A549 (cell line): Measurements from ENCODE around the gene GRIK1.

ENCODE experiments used
- EP300 ChIP-seq, 2 experiments: fragments of >200 bp; sonication (Bioruptor Twin); formaldehyde crosslinking; IDR thresholded peaks; 2 replicates in 1 of 2; 3 replicates in 1 of 2; pipeline ENCODE4 v1.6.1; 2016 to 2017
- JUN ChIP-seq, 2 experiments: fragments of >200 bp; sonication (Bioruptor Twin); formaldehyde crosslinking; IDR thresholded peaks; 2 replicates in 1 of 2; 3 replicates in 1 of 2; pipeline ENCODE4 v1.6.1; 2016 to 2017
- MAX ChIP-seq: IDR thresholded peaks from 2 replicates; pipeline ENCODE4 v1.6.1; 2012
- MAZ ChIP-seq: fragments of 150-350 bp; IDR thresholded peaks from 2 replicates; pipeline ENCODE4 v1.6.1; 2014; ENCODE audit warnings: antibody characterized with exemption, low read depth, low read length, borderline replicate concordance
- POLR2A ChIP-seq: IDR thresholded peaks from 2 replicates; pipeline ENCODE4 v1.6.1; 2012; ENCODE audit warnings: mild to moderate bottlenecking, low read length
- POLR2AphosphoS2 ChIP-seq: conservative IDR thresholded peaks from 2 replicates; pipeline ENCODE4 v1.6.1; 2012; ENCODE audit warnings: low read length, improper control_type of control experiment, inconsistent platforms
- RAD21 ChIP-seq, 2 experiments: fragments of >200 bp in 1 of 2; sonication (Bioruptor Twin) in 1 of 2; formaldehyde crosslinking in 1 of 2; IDR thresholded peaks in 1 of 2; conservative IDR thresholded peaks in 1 of 2; 2 replicates in 1 of 2; 3 replicates in 1 of 2; pipeline ENCODE4 v1.6.1; 2012 to 2018; ENCODE audit warnings: inconsistent platforms in 1 of 2
- RARB ChIP-seq: fragments of 250-450 bp; sonication (Bioruptor Pico); IDR thresholded peaks from 2 replicates; pipeline ENCODE4 v1.8.0; 2021; ENCODE audit warnings: mild to moderate bottlenecking, moderate library complexity
- RFX5 ChIP-seq: fragments of 450-650 bp; IDR thresholded peaks from 2 replicates; pipeline ENCODE4 v1.7.1; 2014; ENCODE audit warnings: antibody characterized with exemption, mild to moderate bottlenecking, moderate library complexity
- TF ChIP-seq, protein P1 (sequence below): fragments of 250-450 bp; sonication (Bioruptor Pico); IDR thresholded peaks from 2 replicates; pipeline ENCODE4 v1.5.0; 2021; ENCODE audit warnings: mild to moderate bottlenecking, moderate library complexity, borderline replicate concordance
- TF ChIP-seq, protein P2 (sequence below): fragments of >200 bp; sonication (Bioruptor Twin); formaldehyde crosslinking; IDR thresholded peaks from 3 replicates; pipeline ENCODE4 v1.5.1; 2016

- TF ChIP-seq POLR2A (no peak), EP300 (IDR thresholded peaks at IDR 0.05) (no peak), POLR2AphosphoS2 (no peak), MAX (no peak), RARB (CRISPR knock-in tag) (no peak), RFX5 (no peak), RAD21 (conservative IDR thresholded peaks at IDR 0.05 in 1 of 2, IDR thresholded peaks at IDR 0.05 in 1 of 2) (no peak), MAZ (no peak), JUN (IDR thresholded peaks at IDR 0.05) (no peak)
- TF ChIP-seq, protein P1, sequence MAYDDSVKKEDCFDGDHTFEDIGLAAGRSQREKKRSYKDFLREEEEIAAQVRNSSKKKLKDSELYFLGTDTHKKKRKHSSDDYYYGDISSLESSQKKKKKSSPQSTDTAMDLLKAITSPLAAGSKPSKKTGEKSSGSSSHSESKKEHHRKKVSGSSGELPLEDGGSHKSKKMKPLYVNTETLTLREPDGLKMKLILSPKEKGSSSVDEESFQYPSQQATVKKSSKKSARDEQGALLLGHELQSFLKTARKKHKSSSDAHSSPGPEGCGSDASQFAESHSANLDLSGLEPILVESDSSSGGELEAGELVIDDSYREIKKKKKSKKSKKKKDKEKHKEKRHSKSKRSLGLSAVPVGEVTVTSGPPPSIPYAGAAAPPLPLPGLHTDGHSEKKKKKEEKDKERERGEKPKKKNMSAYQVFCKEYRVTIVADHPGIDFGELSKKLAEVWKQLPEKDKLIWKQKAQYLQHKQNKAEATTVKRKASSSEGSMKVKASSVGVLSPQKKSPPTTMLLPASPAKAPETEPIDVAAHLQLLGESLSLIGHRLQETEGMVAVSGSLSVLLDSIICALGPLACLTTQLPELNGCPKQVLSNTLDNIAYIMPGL (CRISPR knock-in tag) = no peak
- TF ChIP-seq, protein P2, sequence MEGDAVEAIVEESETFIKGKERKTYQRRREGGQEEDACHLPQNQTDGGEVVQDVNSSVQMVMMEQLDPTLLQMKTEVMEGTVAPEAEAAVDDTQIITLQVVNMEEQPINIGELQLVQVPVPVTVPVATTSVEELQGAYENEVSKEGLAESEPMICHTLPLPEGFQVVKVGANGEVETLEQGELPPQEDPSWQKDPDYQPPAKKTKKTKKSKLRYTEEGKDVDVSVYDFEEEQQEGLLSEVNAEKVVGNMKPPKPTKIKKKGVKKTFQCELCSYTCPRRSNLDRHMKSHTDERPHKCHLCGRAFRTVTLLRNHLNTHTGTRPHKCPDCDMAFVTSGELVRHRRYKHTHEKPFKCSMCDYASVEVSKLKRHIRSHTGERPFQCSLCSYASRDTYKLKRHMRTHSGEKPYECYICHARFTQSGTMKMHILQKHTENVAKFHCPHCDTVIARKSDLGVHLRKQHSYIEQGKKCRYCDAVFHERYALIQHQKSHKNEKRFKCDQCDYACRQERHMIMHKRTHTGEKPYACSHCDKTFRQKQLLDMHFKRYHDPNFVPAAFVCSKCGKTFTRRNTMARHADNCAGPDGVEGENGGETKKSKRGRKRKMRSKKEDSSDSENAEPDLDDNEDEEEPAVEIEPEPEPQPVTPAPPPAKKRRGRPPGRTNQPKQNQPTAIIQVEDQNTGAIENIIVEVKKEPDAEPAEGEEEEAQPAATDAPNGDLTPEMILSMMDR = no peak
Observed at GRCh38 chr21:29843804-29844203, 96.0 kb downstream of the GRIK1 start.
